HEK293T (cell line): ENCODE data around the gene HIPK4.

Source experiments
- CTCF ChIA-PET: fragments of 350-600 bp; formaldehyde crosslinking; extraction: SDS; loops from one replicate; lab custom pipeline; 2021; ENCODE audit warnings: antibody characterized with exemption, inconsistent platforms; lab: Yijun Ruan, JAX
- POLR2A ChIA-PET: fragments of 350-600 bp; formaldehyde crosslinking; extraction: SDS; loops from one replicate; lab custom pipeline; 2020; ENCODE audit warnings: antibody characterized with exemption, inconsistent platforms; lab: Yijun Ruan, JAX
- DNase-seq: peaks from one replicate; pipeline ENCODE4 v3.0.0; 2012; ENCODE audit warnings: mixed read lengths; ENCODE audit errors: extremely low spot score
- ARNT ChIP-seq: fragments of 450-650 bp; IDR thresholded peaks from 2 replicates; pipeline ENCODE4 v1.6.1; 2017; ENCODE audit warnings: mild to moderate bottlenecking
- BHLHE40 ChIP-seq: fragments of 450-650 bp; IDR thresholded peaks from 2 replicates; pipeline ENCODE4 v1.6.1; 2016; ENCODE audit warnings: mild to moderate bottlenecking, moderate library complexity, borderline replicate concordance
- CTBP1 ChIP-seq: fragments of 450-650 bp; IDR thresholded peaks from 2 replicates; pipeline ENCODE4 v1.6.1; 2016; ENCODE audit warnings: borderline replicate concordance
- ELF4 ChIP-seq: fragments of 450-650 bp; IDR thresholded peaks from 2 replicates; pipeline ENCODE4 v1.6.1; 2017; ENCODE audit warnings: antibody characterized with exemption
- FOXA1 ChIP-seq: fragments of 450-650 bp; IDR thresholded peaks from 2 replicates; pipeline ENCODE4 v1.6.1; 2016; ENCODE audit warnings: mild to moderate bottlenecking
- FOXK2 ChIP-seq: fragments of 450-650 bp; IDR thresholded peaks from 2 replicates; pipeline ENCODE4 v1.6.1; 2016; ENCODE audit warnings: mild to moderate bottlenecking
- FOXM1 ChIP-seq: fragments of 450-650 bp; IDR thresholded peaks from 2 replicates; pipeline ENCODE4 v1.6.1; 2017; ENCODE audit warnings: mild to moderate bottlenecking, borderline replicate concordance
- HDGF ChIP-seq: fragments of 450-650 bp; IDR thresholded peaks from 2 replicates; pipeline ENCODE4 v1.6.1; 2017; ENCODE audit warnings: antibody characterized with exemption, borderline replicate concordance
- L3MBTL2 ChIP-seq: fragments of 450-650 bp; conservative IDR thresholded peaks from 2 replicates; pipeline ENCODE4 v1.6.1; 2016; ENCODE audit warnings: mild to moderate bottlenecking
- LEF1 ChIP-seq: fragments of 450-650 bp; IDR thresholded peaks from 2 replicates; pipeline ENCODE4 v1.6.1; 2017; ENCODE audit warnings: mild to moderate bottlenecking, borderline replicate concordance
- NFRKB ChIP-seq: fragments of 450-650 bp; IDR thresholded peaks from 2 replicates; pipeline ENCODE4 v1.6.1; 2016; ENCODE audit warnings: mild to moderate bottlenecking, moderate library complexity
- PKNOX1 ChIP-seq: fragments of 450-650 bp; IDR thresholded peaks from 2 replicates; pipeline ENCODE4 v1.6.1; 2016
- SP1 ChIP-seq: fragments of 450-650 bp; IDR thresholded peaks from 2 replicates; pipeline ENCODE4 v1.6.1; 2017
- SUZ12 ChIP-seq: fragments of 450-650 bp; IDR thresholded peaks from 2 replicates; pipeline ENCODE4 v1.6.1; 2016; ENCODE audit warnings: mild to moderate bottlenecking
- TARDBP ChIP-seq: fragments of 450-650 bp; IDR thresholded peaks from 2 replicates; pipeline ENCODE4 v1.6.1; 2016
- ZNF384 ChIP-seq: fragments of 450-650 bp; IDR thresholded peaks from 2 replicates; pipeline ENCODE4 v1.6.1; 2016

HIPK4 gene

GRCh38 chr19:40407714-40408597, 18.0 kb upstream of the HIPK4 start:
- POLR2A ChIA-PET: interaction anchor here (1.0 to 1.7 kb wide), 2 partner anchors 13 to 35 kb away, joined by 4 to 6 read pairs; no protein-coding TSS in a partner anchor
- CTCF ChIA-PET: interaction anchor here (0.8 kb wide), 1 partner anchor 13 kb away, joined by 3 read pairs; no protein-coding TSS in a partner anchor
- TF ChIP-seq FOXK2: no peak
- no peak for TF ChIP-seq ZNF384
- TF ChIP-seq FOXM1: no peak
- TF ChIP-seq ELF4: no peak
- no peak for TF ChIP-seq ARNT
- TF ChIP-seq BHLHE40: no peak
- no peak for DNase-seq

GRCh38 chr19:40403262-40403984, 13.4 kb upstream of the HIPK4 start:
- TF ChIP-seq L3MBTL2 (peak; percentile 65), TARDBP (no peak), SUZ12 (no peak), NFRKB (no peak), ZNF384 (no peak), BHLHE40 (no peak), SP1 (no peak)
- ChIA-PET POLR2A (interaction anchor here (0.9 to 2.2 kb wide), 7 partner anchors 16 to 55 kb away, joined by 3 to 17 read pairs (median 4); partner anchors contain the start of genes C19orf47, PLD3 and SERTAD1), CTCF (no interaction called here)
- peak; percentile 96 for DNase-seq

- POLR2A ChIA-PET: no interaction called here
- DNase-seq: no peak
- TF ChIP-seq FOXK2 (no peak), BHLHE40 (no peak)
- CTCF ChIA-PET: no interaction called here
Measured at GRCh38 chr19:40400559-40400958, 10.6 kb upstream of the HIPK4 start.

- TF ChIP-seq CTBP1: no peak
- TF ChIP-seq NFRKB: no peak
- TF ChIP-seq LEF1: no peak
- TF ChIP-seq FOXM1: no peak
- TF ChIP-seq SP1: no peak
- no peak for TF ChIP-seq SUZ12
- no peak for TF ChIP-seq FOXK2
- TF ChIP-seq L3MBTL2: no peak
- no peak for TF ChIP-seq FOXA1
- no peak for TF ChIP-seq BHLHE40
- no peak for TF ChIP-seq PKNOX1
- TF ChIP-seq ZNF384: no peak
- no peak for TF ChIP-seq ARNT
- CTCF ChIA-PET: no interaction called here
- POLR2A ChIA-PET: no interaction called here
- no peak for DNase-seq
Measured at GRCh38 chr19:40398417-40399131, 8.6 kb upstream of the HIPK4 start.

- DNase-seq: no peak
- POLR2A ChIA-PET: no interaction called here
- CTCF ChIA-PET: no interaction called here
- no peak for TF ChIP-seq PKNOX1
- no peak for TF ChIP-seq NFRKB
- no peak for TF ChIP-seq L3MBTL2
- TF ChIP-seq BHLHE40: no peak
- no peak for TF ChIP-seq TARDBP
- TF ChIP-seq HDGF: no peak
- TF ChIP-seq FOXA1: no peak
- TF ChIP-seq FOXM1: no peak
- TF ChIP-seq CTBP1: no peak
- no peak for TF ChIP-seq ARNT
- no peak for TF ChIP-seq FOXK2
- TF ChIP-seq SUZ12: no peak
Measured at GRCh38 chr19:40397568-40397906, 7.6 kb upstream of the HIPK4 start.

GRCh38 chr19:40396886-40397567, 7.0 kb upstream of the HIPK4 start:
- ChIA-PET POLR2A (interaction anchor here (1.2 to 1.9 kb wide), 2 partner anchors 24 to 49 kb away, joined by 5 read pairs; partner anchors contain the start of genes C19orf47 and PLD3), CTCF (no interaction called here)
- no peak for TF ChIP-seq PKNOX1
- TF ChIP-seq NFRKB: no peak
- no peak for TF ChIP-seq ARNT
- TF ChIP-seq FOXK2: no peak
- no peak for TF ChIP-seq SUZ12
- no peak for TF ChIP-seq HDGF
- no peak for TF ChIP-seq L3MBTL2
- no peak for TF ChIP-seq LEF1
- no peak for TF ChIP-seq BHLHE40
- no peak for TF ChIP-seq TARDBP
- DNase-seq: no peak
